HepG2 (cell line): ENCODE data around the gene IQCC. TPM values are rescaled to one million over a fixed set of nuclear protein-coding genes. Genes with fewer than 3 reads are reported as not detected.

Experiments used
- BORCS8-MEF2B ChIP-seq: sonication (generic); formaldehyde crosslinking; IDR thresholded peaks from 2 replicates; pipeline ENCODE4 v1.8.0; 2022; ENCODE audit warnings: mild to moderate bottlenecking, missing genetic modification reagents
- CBX2 ChIP-seq, 2 experiments: fragments of 200-600 bp in 1 of 2; sonication (generic); formaldehyde crosslinking in 1 of 2; IDR thresholded peaks; 2 replicates each; pipeline versions ENCODE4 v1.7.0 to v1.8.1; 2018 to 2022; ENCODE audit warnings: low read depth in 2 of 2, low read length in 1 of 2, mild to moderate bottlenecking in 1 of 2, missing genetic modification reagents in 1 of 2
- GMEB2 ChIP-seq: IDR thresholded peaks from 2 replicates; pipeline ENCODE4 v1.6.1; 2016; ENCODE audit warnings: missing biosample characterization, missing genetic modification reagents, low read depth
- MEIS1 ChIP-seq: sonication (generic); formaldehyde crosslinking; IDR thresholded peaks from 2 replicates; pipeline ENCODE4 v1.9.0; 2021; ENCODE audit warnings: mild to moderate bottlenecking, missing genetic modification reagents, moderate library complexity, borderline replicate concordance
- MXD3 ChIP-seq: IDR thresholded peaks from 2 replicates; pipeline ENCODE4 v1.6.1; 2016; ENCODE audit warnings: mild to moderate bottlenecking, missing biosample characterization, missing genetic modification reagents
- NCOA1 ChIP-seq: sonication (generic); formaldehyde crosslinking; IDR thresholded peaks from 2 replicates; pipeline ENCODE4 v1.9.0; 2021; ENCODE audit warnings: missing genetic modification reagents
- NFKB2 ChIP-seq: sonication (generic); formaldehyde crosslinking; IDR thresholded peaks from 2 replicates; pipeline ENCODE4 v1.4.0; 2020; ENCODE audit warnings: missing genetic modification reagents, borderline replicate concordance
- NR2F6 ChIP-seq, 2 experiments: IDR thresholded peaks; 2 replicates each; pipeline ENCODE4 v1.6.1; 2016; ENCODE audit warnings: antibody characterized with exemption in 1 of 2, mild to moderate bottlenecking in 1 of 2
- ONECUT2 ChIP-seq: sonication (generic); formaldehyde crosslinking; IDR thresholded peaks from 2 replicates; pipeline ENCODE4 v1.4.0; 2020; ENCODE audit warnings: missing genetic modification reagents
- PRMT3 ChIP-seq: sonication (generic); formaldehyde crosslinking; IDR thresholded peaks from 2 replicates; pipeline ENCODE4 v1.8.1; 2022; ENCODE audit warnings: low read depth, mild to moderate bottlenecking, moderate library complexity, missing genetic modification reagents, borderline replicate concordance
- SATB2 ChIP-seq: sonication (generic); formaldehyde crosslinking; IDR thresholded peaks from 2 replicates; pipeline ENCODE4 v1.5.0; 2020; ENCODE audit warnings: missing genetic modification reagents
- UBTF ChIP-seq: sonication (generic); formaldehyde crosslinking; IDR thresholded peaks from 2 replicates; pipeline ENCODE4 v1.4.0; 2020; ENCODE audit warnings: mild to moderate bottlenecking, missing genetic modification reagents
- YEATS2 ChIP-seq: sonication (generic); formaldehyde crosslinking; IDR thresholded peaks from 2 replicates; pipeline ENCODE4 v1.4.0; 2020; ENCODE audit warnings: missing genetic modification reagents, borderline replicate concordance
- ZFP41 ChIP-seq: sonication (generic); formaldehyde crosslinking; IDR thresholded peaks from 2 replicates; pipeline ENCODE4 v1.4.0; 2020; ENCODE audit warnings: mild to moderate bottlenecking, missing genetic modification reagents, borderline replicate concordance
- ZFP82 ChIP-seq: sonication (generic); formaldehyde crosslinking; IDR thresholded peaks from 2 replicates; pipeline ENCODE4 v1.5.1; 2020; ENCODE audit warnings: mild to moderate bottlenecking, missing genetic modification reagents, borderline replicate concordance
- ZNF331 ChIP-seq: sonication (generic); formaldehyde crosslinking; IDR thresholded peaks from 2 replicates; pipeline ENCODE4 v1.4.0; 2020; ENCODE audit warnings: missing genetic modification reagents
- ZNF512B ChIP-seq: sonication (generic); formaldehyde crosslinking; IDR thresholded peaks from 2 replicates; pipeline ENCODE4 v1.5.1; 2020; ENCODE audit warnings: missing genetic modification reagents, mild to moderate bottlenecking, borderline replicate concordance
- ZNF644 ChIP-seq: IDR thresholded peaks from 2 replicates; pipeline ENCODE4 v1.6.1; 2016; ENCODE audit warnings: low read depth
- ZNF775 ChIP-seq: sonication (generic); formaldehyde crosslinking; IDR thresholded peaks from 2 replicates; pipeline ENCODE4 v1.4.0; 2020; ENCODE audit warnings: missing genetic modification reagents, mild to moderate bottlenecking, moderate library complexity, borderline replicate concordance
- ZNF777 ChIP-seq: sonication (generic); formaldehyde crosslinking; IDR thresholded peaks from 2 replicates; pipeline ENCODE4 v1.4.0; 2020; ENCODE audit warnings: missing genetic modification reagents
- ZSCAN29 ChIP-seq: sonication (generic); formaldehyde crosslinking; conservative IDR thresholded peaks from 2 replicates; pipeline ENCODE4 v1.4.0; 2020; ENCODE audit warnings: mild to moderate bottlenecking, missing genetic modification reagents
- polyA plus RNA-seq, 8 experiments: library from polyadenylated mRNA; depleted of rRNA in 3 of 8; stranded (reverse) in 7 of 8; unstranded in 1 of 8; fragments of >200 nt; fragmentation: Illumina TruSeq in 4 of 8; extraction: Trizol in 4 of 8; gene quantifications; 2 replicates each; pipeline versions ENCODE4 v1.2.1 to v1.2.3, GENCODE V29; 2011 to 2016; ENCODE audit warnings: low read depth in 4 of 8, missing spikeins in 1 of 8, mixed read lengths in 1 of 8; ENCODE audit not compliant: insufficient read depth in 1 of 8
- total RNA-seq, 5 experiments: library from RNA; depleted of rRNA; stranded (reverse); fragments of >200 nt; fragmentation: Illumina TruSeq; extraction: Trizol; gene quantifications; 2 replicates each; pipeline ENCODE4 v1.2.3, GENCODE V29; 2016; ENCODE audit warnings: low read depth in 1 of 5

Gene IQCC
- total and polyA plus RNA-seq, 2 of the 13 experiments (the other 11 are each of a cell fraction or from before 2014, with no cell fraction given), result 1.7 to 3.0 TPM

GRCh38 chr1:32178380-32179192 is 26.9 kb upstream of the IQCC start (continued):
- TF ChIP-seq NR2F6 (IDR thresholded peaks at IDR 0.05) (peak; percentile 57; the same call in 1 of the 2 replicates), NR2F6 (CRISPR knock-in tag; IDR thresholded peaks at IDR 0.05) (peak; percentile 63), ZFP41 (CRISPR knock-in tag) (no peak), YEATS2 (CRISPR knock-in tag) (no peak), ZNF512B (CRISPR knock-in tag) (no peak), NFKB2 (no peak), ZNF777 (CRISPR knock-in tag) (no peak), ZSCAN29 (CRISPR knock-in tag) (no peak), ZFP82 (CRISPR knock-in tag) (no peak; the same call in 1 of the 2 replicates), BORCS8-MEF2B (CRISPR knock-in tag) (no peak), SATB2 (CRISPR knock-in tag) (no peak), ZNF644 (CRISPR knock-in tag) (no peak), CBX2 (IDR thresholded peaks at IDR 0.05; ENCODE audit: low read depth, low read length) (no peak), CBX2 (CRISPR knock-in tag; IDR thresholded peaks at IDR 0.05; ENCODE audit: low read depth) (no peak), PRMT3 (CRISPR knock-in tag) (no peak), ZNF775 (no peak), ZNF331 (peak; percentile 66; the same call in 1 of the 2 replicates), NCOA1 (no peak), MXD3 (CRISPR knock-in tag) (no peak), UBTF (CRISPR knock-in tag) (no peak), ONECUT2 (CRISPR knock-in tag) (no peak), MEIS1 (CRISPR knock-in tag) (no peak; the same call in 1 of the 2 replicates), GMEB2 (no peak)
